Activated T-helper 1 cell treated with Interleukin-2 at 50 U/mL for 16 hours (primary cell): Measurements from ENCODE around the gene CWC15.
"Not testable (repeated sequence)": the region's sequence is repeated elsewhere in the genome, so short reads cannot be mapped to it uniquely, and the experiment has no call there.

Source experiments
- DNase-seq: peaks from one replicate; pipeline ENCODE4 v3.0.0-alpha.2; 2020; ENCODE audit warnings: low read depth

CWC15 gene

DNA sequence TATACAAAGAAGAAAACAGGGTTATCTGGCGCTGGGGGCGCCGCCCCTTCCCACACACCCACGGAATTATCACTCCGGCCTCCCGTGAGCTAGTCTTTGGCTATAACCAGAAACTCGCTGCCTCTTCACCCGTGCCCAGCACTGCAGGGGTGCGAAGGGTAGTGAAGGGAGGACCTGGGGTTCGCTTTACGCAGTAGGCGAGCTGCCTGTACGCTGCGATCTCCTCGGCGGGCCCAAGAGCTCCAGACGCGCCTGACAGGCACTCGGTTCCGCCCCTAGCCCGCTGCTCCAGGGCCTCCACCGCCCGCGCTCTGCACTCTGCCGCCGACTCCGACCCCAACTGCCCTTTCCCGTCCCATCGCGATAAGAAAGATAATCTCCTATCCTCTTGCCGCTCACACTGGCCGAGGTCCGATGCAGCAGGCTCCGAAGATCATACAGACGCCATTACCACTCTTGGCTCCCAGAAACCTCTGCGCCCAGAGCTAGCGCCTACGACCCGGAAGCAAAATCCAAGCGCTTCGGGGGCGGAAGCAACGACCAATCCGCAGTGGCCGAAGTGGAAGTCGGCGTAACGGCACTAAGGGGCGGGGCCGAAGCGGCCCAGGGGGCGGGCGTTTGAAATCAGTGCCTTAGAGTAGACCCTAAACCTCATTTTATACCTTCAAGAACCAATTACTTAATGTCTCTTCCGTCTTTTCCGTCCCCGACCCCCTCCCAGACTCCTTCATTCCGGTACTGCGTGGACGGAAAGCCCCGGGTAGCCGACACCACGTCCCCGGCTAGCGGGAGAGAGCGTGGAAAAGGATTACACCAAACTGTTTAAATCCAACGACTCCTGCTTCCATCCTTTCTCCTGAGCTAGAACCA is at the start of gene CWC15, which contains the start of gene KDM4D:
TSS of gene CWC15 (minus strand) at position 458 of the 870 bp plus-strand sequence. CDS start 1,371 bp downstream, outside the sequence.
TSS of gene KDM4D (plus strand) at position 611 of the 870 bp plus-strand sequence. CDS start 23,664 bp downstream, outside the sequence.
- DNase-seq, result peak; percentile 89

GRCh38 chr11:95021468-95021867 is 48.1 kb upstream of the CWC15 start:
- not testable (repeated sequence) for DNase-seq

GRCh38 chr11:95016139-95016538 is 42.8 kb upstream of the CWC15 start:
- no peak for DNase-seq

DNA sequence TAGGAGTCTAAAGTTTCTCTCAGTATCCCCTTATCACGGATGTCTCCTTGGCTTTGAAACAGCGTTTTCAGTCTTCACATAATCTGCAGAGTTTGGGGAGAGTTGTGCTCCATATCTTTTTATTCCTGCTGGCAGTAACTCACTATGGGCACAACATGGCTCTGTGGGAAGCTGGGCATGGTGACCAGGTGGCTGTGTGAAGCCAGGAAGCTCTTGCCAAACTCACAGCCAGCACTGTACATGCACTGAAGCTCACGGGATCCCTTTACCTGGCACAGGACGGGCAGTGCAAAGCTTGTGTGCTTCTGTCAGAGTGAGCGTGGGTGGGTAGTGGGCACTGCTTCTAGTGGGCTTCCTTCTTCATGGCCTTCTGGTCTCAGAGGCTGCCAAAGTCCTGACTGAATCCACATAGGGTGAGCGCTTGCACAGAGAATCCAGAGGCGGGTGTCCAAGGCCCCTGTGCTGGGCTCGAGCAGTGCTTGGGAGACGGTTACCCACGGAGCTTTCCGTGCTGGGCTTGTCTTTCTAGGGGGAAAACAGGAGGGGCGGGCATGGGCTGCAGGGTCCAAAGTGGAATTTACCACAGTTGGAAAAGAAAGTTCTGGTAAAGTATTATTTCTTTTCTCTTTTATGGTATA is 40.9 kb upstream of the CWC15 start:
- no peak for DNase-seq

DNA sequence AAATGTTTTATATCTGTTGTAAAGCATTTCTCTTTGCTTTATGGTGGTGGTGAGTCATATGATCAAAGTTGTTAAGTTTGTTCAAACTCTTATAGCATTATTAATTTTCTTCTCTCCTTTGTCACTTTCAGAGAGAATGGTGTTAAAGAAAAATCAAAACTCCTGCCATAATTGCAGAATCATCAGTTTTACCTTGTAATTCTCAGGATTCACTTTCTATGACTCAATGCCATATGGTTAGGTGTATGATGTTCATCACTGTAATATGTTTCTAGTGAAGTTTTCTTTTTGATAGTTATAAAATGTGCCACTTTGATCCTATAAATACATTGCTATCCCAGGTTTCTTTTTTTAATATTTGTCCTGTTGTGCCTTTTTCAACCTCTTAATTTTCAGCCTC is 38.0 kb upstream of the CWC15 start:
- DNase-seq, result no peak

- DNase-seq, result no peak
Measured at GRCh38 chr11:95005642-95006041, 32.3 kb upstream of the CWC15 start.

DNA sequence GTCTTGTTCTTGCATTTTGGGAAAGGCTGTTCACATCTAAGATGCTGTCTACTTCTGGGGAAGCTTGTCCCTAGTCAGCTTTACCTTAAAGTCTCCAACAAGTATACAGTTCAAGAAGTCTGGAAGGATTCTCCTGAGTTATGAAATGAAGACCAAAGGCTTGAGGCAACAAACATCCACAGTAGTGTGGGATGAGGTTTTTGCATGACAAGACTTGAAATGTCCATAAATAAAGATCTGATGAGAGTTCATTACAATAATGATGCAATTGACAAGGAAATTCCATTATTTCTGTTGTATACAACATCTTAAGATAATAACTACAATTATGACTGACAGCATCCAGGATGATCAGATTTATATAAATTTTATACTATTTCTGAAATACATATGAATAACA is 30.4 kb upstream of the CWC15 start:
- DNase-seq, result no peak

DNA sequence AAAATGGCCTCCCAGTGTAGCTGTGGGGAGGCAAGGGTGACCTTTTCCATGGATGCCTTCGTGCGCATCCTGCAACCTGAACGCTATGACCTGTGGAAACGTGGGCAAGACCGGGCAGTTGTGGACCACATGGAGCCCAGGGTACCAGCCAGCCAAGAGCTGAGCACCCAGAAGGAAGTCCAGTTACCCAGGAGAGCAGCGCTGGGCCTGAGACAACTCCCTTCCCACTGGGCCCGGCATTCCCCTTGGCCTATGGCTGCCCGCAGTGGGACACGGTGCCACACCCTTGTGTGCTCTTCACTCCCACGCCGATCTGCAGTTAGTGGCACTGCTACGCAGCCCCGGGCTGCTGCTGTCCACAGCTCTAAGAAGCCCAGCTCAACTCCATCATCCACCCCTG is 24.9 kb upstream of the CWC15 start:
- no peak for DNase-seq

GRCh38 chr11:94997437-94997836 is 24.1 kb upstream of the CWC15 start:
- no peak for DNase-seq

DNA sequence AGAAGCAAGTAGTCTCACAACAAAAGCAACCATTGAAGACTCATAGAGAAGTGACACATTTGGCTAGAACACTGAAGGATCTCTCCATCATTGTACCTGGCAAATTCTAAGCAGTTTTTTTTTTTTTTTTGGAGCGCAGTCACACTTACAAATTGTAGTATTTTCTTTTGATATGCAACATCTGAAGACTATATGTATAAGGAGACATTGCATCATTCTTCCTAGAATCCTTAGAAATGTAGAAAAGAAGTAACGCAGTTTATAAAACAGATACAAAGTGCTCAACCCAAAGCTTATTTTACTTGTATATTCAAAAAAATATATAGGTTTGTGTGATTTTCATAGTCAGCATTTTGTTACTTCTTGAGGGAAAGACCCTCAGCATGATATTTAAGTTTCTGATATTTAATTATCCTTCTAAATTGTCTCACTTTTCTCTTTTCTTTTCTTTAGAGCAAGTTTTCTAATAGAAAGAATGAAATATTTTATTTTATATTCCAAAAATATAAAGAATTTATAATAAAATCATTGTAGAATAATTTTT is 20.1 kb upstream of the CWC15 start:
- no peak for DNase-seq

DNA sequence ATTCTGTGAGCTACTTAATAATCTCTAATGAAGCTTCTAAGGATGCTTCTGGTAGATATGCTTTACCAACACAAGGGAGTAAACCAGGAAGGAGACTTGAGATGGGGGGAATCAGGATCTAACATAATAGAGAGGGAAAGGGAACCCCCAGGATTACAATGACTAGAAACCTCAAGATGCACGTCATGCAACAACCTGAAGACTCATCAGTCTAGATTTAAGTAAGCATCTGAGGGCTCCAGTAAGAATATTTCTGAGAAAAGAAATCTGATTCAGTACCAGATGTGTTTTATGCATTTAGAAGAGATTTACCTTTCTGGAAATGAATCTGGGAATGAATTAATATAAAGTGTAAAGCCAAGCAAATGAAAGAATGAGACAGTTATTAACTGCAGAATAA is 15.4 kb upstream of the CWC15 start:
- DNase-seq, result no peak

DNA sequence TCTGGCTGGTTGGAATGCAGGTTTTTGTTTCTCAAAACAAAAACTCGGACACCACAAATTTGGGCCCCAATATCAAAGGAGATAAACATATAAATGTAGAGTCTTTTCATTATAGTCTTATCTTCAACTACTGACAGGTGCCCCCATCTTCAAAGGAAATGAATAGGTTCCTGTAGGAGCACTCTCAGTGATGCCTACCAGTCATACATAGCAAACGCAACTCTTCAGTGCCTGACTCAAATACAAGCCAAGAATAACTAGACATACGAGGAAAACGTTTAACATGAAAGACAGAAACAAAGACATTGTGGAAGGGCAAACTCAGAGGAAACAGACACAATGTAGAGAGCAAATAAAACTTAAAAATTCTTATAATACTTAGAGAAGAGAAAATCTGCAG is 14.0 kb upstream of the CWC15 start:
- DNase-seq, result no peak

- no peak for DNase-seq
Measured at GRCh38 chr11:94975599-94975998, 2.2 kb upstream of the CWC15 start.

DNA sequence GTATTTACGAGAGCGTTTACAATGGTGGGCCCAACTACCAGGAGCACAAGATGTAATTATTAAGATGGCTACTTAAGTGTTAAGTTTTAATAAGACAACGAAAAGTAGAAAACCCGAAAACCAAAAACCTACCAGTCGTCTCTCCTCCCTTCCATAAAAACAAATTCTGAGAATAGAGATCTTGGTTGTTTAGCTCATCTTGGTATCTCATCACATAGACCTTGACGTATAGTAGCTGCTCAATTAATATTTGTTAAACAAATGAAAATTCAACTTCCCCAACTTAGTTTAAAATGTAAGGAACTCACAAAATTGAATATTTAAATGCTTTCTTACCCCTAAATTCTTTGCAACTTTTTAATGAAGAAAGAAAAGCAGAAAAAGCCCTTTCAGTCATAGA is 822 bp upstream of the CWC15 start:
- DNase-seq, result no peak

GRCh38 chr11:94972700-94973098 is 657 bp downstream of the CWC15 start:
- DNase-seq, result no peak

DNA sequence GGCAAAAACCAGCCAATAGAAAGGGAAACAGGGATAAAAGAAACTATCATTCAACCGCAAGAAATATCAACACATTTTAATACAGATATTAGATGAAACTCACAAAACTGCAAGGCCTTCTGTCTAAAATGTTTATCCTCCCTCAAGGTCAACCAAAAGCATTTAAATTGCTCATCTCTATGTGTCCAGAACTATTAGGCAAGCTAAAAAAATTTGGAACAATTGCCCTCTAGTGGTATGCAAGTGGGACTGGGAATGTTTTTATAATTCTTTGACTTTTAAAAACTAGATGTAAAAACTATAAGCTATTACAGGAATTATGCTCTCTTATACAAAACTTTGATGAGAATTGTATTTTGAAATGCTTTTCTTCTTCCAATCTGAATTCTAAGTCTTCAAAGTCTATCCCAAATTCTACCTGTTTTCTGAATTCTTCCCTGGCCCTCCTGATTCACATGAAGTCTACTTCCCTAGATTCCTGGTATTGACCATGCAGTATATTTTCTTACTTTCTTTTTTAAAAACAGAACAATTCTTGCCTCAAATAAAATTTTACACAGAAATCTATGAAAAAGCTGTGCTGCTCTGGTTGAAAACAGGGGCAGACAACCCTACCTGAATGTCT is 4.9 kb downstream of the CWC15 start:
- no peak for DNase-seq

DNA sequence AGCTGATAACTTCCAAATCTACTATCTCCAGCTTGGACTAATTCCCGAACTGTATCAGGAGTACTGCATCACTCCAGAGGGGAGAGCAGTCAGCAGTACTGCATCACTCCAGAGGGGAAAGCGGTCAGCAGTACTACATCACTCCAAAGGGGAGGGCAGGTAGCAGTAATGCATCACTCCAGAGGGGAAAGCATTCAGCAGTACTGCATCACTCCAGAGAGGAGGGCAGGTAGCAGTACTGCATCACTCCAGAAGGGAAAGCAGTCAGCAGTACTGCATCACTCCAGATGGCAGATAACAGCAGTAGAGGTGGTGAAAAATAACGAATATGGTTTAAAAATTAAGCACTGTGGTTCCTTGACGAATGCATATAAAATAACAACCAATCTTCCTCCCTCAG is 8.4 kb downstream of the CWC15 start:
- DNase-seq, result no peak

DNA sequence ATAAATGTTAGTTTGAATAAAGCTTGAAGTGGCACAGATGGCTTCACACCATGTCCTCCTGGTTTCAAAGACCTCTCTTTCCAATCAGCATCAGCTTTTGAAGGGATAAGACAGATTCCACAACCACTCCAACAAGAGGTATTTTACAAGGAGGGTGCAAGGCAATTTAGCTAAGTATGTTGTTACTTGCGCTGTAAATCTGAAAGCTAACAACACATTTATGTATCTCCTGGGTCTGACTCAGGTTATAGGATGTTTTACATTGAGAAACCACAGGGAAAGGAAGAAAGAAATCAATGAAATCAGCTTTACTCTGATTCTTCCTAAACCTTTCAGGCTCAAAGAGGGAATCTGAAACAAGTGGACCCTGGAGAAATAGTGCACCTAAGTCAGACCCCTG is 12.1 kb downstream of the CWC15 start:
- no peak for DNase-seq

DNA sequence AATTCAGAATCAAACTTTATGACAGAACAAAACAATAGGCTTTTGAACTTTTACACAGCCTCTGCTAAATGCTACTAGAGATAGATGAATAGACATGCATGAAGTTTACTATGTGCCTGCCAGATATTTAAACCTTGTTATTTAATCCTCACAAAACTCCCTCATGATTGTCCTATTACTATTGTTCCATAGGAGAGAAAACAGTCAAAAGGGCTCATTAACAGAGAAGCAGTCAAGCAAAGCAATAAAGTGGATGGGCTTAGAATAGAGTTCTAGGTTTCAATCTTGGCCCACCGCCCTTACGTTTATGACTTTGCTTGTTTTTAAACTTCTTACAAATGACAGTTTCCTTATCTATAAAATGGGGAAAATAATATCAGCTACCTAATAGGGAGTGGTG is 12.9 kb downstream of the CWC15 start:
- no peak for DNase-seq

- DNase-seq, result no peak
Measured at GRCh38 chr11:94959179-94959578, 14.2 kb downstream of the CWC15 start.

- DNase-seq, result no peak
Measured at GRCh38 chr11:94958121-94958696, 15.1 kb downstream of the CWC15 start.

GRCh38 chr11:94956963-94957362 is 16.4 kb downstream of the CWC15 start:
- no peak for DNase-seq
